ENCODE data around the gene MAPK12. TPM values are rescaled to one million over a fixed set of nuclear protein-coding genes. Genes with fewer than 3 reads are reported as not detected.

The MAPK12 gene
- total RNA-seq, 1 experiment from 2014 or later = 86.7 TPM

- peaks cover 68 to 99% of the 10 kb centered on the region in 2 experiments for H3K4me1 ChIP-seq (ENCODE audit: control insufficient read depth in 1 of 2, insufficient read depth in 2 of 2, low read length in 2 of 2)
- DNase-seq (ENCODE audit: low read depth, low spot score) (no peak), ATAC-seq (no peak)
- H3K27ac ChIP-seq (ENCODE audit: low read depth, low read length) = peak overlapping the region; percentile 95
- H2AFZ ChIP-seq (ENCODE audit: low read depth, low read length, poor library complexity, severe bottlenecking) = no peak overlapping the region
- H3K79me2 ChIP-seq (ENCODE audit: insufficient read depth, low read length) = peaks cover 99% of the 10 kb centered on the region
- ChIA-PET RAD21 (ENCODE audit: low non-redundant PET in 1 of 2, low total read pairs in 2 of 2, uncharacterized antibody in 2 of 2, unreplicated experiment in 2 of 2) (interaction anchor here in 1 of 2 experiments (0.6 kb wide), 1 partner anchor 37 kb away, joined by 3 read pairs; no protein-coding TSS in a partner anchor), POLR2A (no interaction called here), CTCF (no interaction called here)
- peak overlapping the region; percentile 98 for H3K4me2 ChIP-seq (ENCODE audit: low read length)
- no peak overlapping the region for H3K4me3 ChIP-seq (replicated peaks in 1 of 2; ENCODE audit: low read depth in 1 of 2, low read length in 2 of 2)
- no peaks in the 10 kb centered on the region for H3K27me3 ChIP-seq (ENCODE audit: insufficient read depth, low read length)
- no peaks in the 10 kb centered on the region for H3K9me2 ChIP-seq (ENCODE audit: insufficient read depth)
- H3K9ac ChIP-seq (ENCODE audit: low read length) = peak overlapping the region; percentile 80
- BruUV-seq (replicated peaks) = no TSS peak
- no peaks in the 10 kb centered on the region for H4K20me1 ChIP-seq (ENCODE audit: insufficient read depth)
- H3K9me3 ChIP-seq (ENCODE audit: control insufficient read depth in 1 of 2, insufficient read depth in 1 of 2, low read depth in 1 of 2, low read length in 2 of 2) = no peaks in the 10 kb centered on the region
- intact Hi-C loops (cut with micrococcal nuclease) = no loop called here
- H3K36me3 ChIP-seq (ENCODE audit: control insufficient read depth in 1 of 2, insufficient read depth in 2 of 2, low read length in 2 of 2) = peaks cover 0 to 7% of the 10 kb centered on the region in 2 experiments; a peak in 1 of 4 replicates
- no peak for TF ChIP-seq TCF7L2 (IDR thresholded peaks at IDR 0.05; ENCODE audit: borderline replicate concordance, extremely low read depth, insufficient read depth, insufficient read length)
- TF ChIP-seq SP1 (IDR thresholded peaks at IDR 0.05; ENCODE audit: low read depth) = no peak
- TF ChIP-seq ATF3 (IDR thresholded peaks at IDR 0.05) = no peak
- no peak for TF ChIP-seq ZBTB33 (IDR thresholded peaks at IDR 0.05; ENCODE audit: extremely low read depth, insufficient replicate concordance, low read length)
- TF ChIP-seq REST (IDR thresholded peaks at IDR 0.05; ENCODE audit: low read depth) = no peak
- no peak for TF ChIP-seq ELF1 (IDR thresholded peaks at IDR 0.05; ENCODE audit: borderline replicate concordance, low read depth)
- TF ChIP-seq MAX (IDR thresholded peaks at IDR 0.05) = no peak
- TF ChIP-seq ZFX (IDR thresholded peaks at IDR 0.05) = no peak
- no peak for TF ChIP-seq EZH2phosphoT487 (IDR thresholded peaks at IDR 0.05; ENCODE audit: borderline replicate concordance)
- no peak for TF ChIP-seq FOSL1 (IDR thresholded peaks at IDR 0.05; ENCODE audit: low read depth)
Observed at GRCh38 chr22:50297510-50298265, 36.2 kb upstream of the MAPK12 start.
